ENCODE measurements around the gene NHEJ1. TPM values are rescaled to one million over a fixed set of nuclear protein-coding genes. Genes with fewer than 3 reads are reported as not detected.

The NHEJ1 gene
- total and polyA plus RNA-seq, 2 donors (not counting 3 experiments of a cell fraction or from before 2014, with no cell fraction given) = 12.8 to 12.9 TPM

- no peak overlapping the region for H3K4me3 ChIP-seq (replicated peaks in 1 of 3; ENCODE audit: insufficient read depth in 1 of 3, low read depth in 1 of 3, low read length in 3 of 3)
- H3K4me1 ChIP-seq (ENCODE audit: control insufficient read depth, extremely low read depth, insufficient read depth, low read length) = no peaks in the 10 kb centered on the region
- BruUV-seq (replicated peaks) = no TSS peak
- no peaks in the 10 kb centered on the region for H3K9me1 ChIP-seq (replicated peaks; ENCODE audit: control insufficient read depth, extremely low read depth, insufficient read depth, low read length)
- no peaks in the 10 kb centered on the region for H3K79me2 ChIP-seq (ENCODE audit: control insufficient read depth, insufficient read depth, low read length)
- ChIA-PET POLR2A (no interaction called here), CTCF (interaction anchor here (0.8 to 9.5 kb wide), 8 partner anchors 9 to 136 kb away, joined by 3 to 178 read pairs (median 66); partner anchors contain the start of gene IHH)
- no peak for FAIRE-seq
- no peaks in the 10 kb centered on the region for H4K20me1 ChIP-seq (replicated peaks; ENCODE audit: control insufficient read depth, extremely low read depth, insufficient read depth, low read length)
- no peaks in the 10 kb centered on the region for H3K9me3 ChIP-seq (replicated peaks; ENCODE audit: control insufficient read depth, insufficient read depth, low read length)
- no peak overlapping the region for H3K9ac ChIP-seq (replicated peaks; ENCODE audit: extremely low read depth, insufficient read depth, low read length)
- dilution Hi-C loops (cut with MboI; ENCODE audit: extremely low pct_ligation_motif_present, low sequenced_read_pairs) = no loop called here
- H3K27me3 ChIP-seq (ENCODE audit: control insufficient read depth in 2 of 2, insufficient read depth in 2 of 2, low read length in 2 of 2) = no peaks in the 10 kb centered on the region
- H3K4me2 ChIP-seq (ENCODE audit: insufficient read depth, low read length) = no peak overlapping the region
- no peaks in the 10 kb centered on the region for H3K36me3 ChIP-seq (ENCODE audit: control insufficient read depth in 2 of 2, extremely low read depth in 1 of 2, insufficient read depth in 2 of 2, low read length in 2 of 2)
- intact Hi-C loops (cut with micrococcal nuclease) = no loop called here
- no peak for DNase-seq (ENCODE audit: low read depth, low spot score)
- no peak overlapping the region for H3K27ac ChIP-seq (ENCODE audit: insufficient read depth, low read depth, low read length)
- H2AFZ ChIP-seq (ENCODE audit: low read depth, low read length) = no peak overlapping the region
- no peak for TF ChIP-seq JUN (IDR thresholded peaks at IDR 0.05; ENCODE audit: borderline replicate concordance, insufficient read depth, insufficient read length, low read depth)
- no peak for TF ChIP-seq POLR2A (IDR thresholded peaks at IDR 0.05; ENCODE audit: low read depth, low read length)
- TF ChIP-seq EZH2 (IDR thresholded peaks at IDR 0.05; ENCODE audit: borderline replicate concordance, low read depth, low read length, severe bottlenecking) = no peak
- no peak for TF ChIP-seq GATA2 (IDR thresholded peaks at IDR 0.05; ENCODE audit: insufficient read depth, insufficient read length, low read depth, low read length)
- TF ChIP-seq FOS (IDR thresholded peaks at IDR 0.05; ENCODE audit: borderline replicate concordance, insufficient read depth, low read length) = no peak
- TF ChIP-seq MYC (IDR thresholded peaks at IDR 0.05; ENCODE audit: low read depth, low read length) = no peak
- no peak for TF ChIP-seq POLR2AphosphoS5 (IDR thresholded peaks at IDR 0.05; ENCODE audit: insufficient read depth, low read depth, low read length)
- no peak for TF ChIP-seq MAX (IDR thresholded peaks at IDR 0.05; ENCODE audit: insufficient read depth, insufficient read length)
Observed at GRCh38 chr2:219116776-219117646, 43.6 kb downstream of the NHEJ1 start.
